ENCODE data around the gene CYSRT1. TPM values are rescaled to one million over a fixed set of nuclear protein-coding genes. Genes with fewer than 3 reads are reported as not detected.

Gene CYSRT1
- total RNA-seq, 1 donor from 2014 or later = 0.41 TPM

DNA sequence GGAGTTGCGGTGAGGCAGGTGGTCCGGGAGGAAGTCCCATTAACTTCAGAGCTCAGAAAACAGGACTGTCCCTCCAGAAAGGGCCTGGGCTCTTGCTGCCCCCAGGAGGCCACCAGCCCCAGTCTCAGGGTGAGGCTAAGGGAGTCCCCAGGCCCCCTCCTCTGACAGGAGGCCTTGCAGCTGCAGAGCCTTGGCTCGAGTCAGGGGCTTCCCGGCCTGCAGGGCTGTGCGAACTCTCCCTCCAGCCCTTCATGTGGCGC lies 22.9 kb downstream of the CYSRT1 start:
- Histone ChIP-seq H3K27ac (peak overlapping the region; percentile 63), H3K27me3 (no peaks in the 10 kb centered on the region), H3K36me3 (peaks cover 11% of the 10 kb centered on the region), H3K4me3 (no peak overlapping the region), H3K4me1 (peaks cover 19% of the 10 kb centered on the region), H3K9me3 (no peaks in the 10 kb centered on the region)
- TF ChIP-seq, protein P1, sequence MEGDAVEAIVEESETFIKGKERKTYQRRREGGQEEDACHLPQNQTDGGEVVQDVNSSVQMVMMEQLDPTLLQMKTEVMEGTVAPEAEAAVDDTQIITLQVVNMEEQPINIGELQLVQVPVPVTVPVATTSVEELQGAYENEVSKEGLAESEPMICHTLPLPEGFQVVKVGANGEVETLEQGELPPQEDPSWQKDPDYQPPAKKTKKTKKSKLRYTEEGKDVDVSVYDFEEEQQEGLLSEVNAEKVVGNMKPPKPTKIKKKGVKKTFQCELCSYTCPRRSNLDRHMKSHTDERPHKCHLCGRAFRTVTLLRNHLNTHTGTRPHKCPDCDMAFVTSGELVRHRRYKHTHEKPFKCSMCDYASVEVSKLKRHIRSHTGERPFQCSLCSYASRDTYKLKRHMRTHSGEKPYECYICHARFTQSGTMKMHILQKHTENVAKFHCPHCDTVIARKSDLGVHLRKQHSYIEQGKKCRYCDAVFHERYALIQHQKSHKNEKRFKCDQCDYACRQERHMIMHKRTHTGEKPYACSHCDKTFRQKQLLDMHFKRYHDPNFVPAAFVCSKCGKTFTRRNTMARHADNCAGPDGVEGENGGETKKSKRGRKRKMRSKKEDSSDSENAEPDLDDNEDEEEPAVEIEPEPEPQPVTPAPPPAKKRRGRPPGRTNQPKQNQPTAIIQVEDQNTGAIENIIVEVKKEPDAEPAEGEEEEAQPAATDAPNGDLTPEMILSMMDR (IDR thresholded peaks at IDR 0.05) = no peak
- ATAC-seq (no peak), DNase-seq (no peak)
- intact Hi-C loops (cut with DNase I) = no loop called here

DNA sequence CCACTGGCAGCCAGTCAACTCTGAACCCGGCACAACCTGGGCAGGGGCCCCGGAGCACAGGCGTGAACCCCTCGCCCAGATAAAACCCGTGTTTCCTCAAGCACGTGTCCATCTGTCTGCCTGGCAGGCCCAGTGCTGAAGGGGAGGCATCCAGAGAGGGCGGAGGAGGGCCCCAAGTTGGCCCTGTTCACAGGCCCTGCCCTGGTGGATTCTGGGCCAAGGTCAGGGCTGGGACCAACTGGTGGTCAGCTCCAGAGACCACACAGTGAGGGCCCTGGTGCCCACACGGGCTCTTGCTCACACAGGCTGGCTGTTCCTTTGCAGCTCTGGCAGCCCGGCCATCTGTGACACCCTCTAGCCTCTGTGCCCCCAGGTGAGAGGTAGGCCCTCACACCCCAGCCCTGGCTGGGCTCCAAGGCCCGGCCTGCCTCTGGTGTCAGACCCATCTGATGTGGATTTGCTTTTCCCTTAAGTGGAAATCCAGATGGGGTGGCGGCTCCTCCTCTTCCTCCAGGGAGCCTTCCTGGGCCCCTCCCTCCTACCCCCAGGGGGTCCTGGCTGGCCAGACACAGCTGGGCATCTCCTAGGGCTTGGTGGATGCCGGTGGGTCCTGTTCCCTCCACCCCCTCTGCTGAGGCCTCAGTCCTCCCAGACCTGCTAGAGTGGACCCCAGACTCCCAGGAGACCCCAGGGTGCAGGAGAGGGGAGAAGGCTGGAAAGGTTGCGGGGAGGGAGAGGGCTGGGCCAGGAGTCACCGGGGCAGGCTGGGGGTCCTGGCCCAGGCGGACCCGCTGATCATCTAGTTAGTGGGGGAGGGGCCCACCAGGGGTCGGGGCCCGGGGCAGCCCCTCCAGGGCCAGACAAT lies 25.6 kb downstream of the CYSRT1 start:
- Histone ChIP-seq H3K4me1 (peaks cover 12% of the 10 kb centered on the region), H3K27me3 (no peaks in the 10 kb centered on the region), H3K4me3 (no peak overlapping the region), H3K36me3 (no peaks in the 10 kb centered on the region), H3K27ac (no peak overlapping the region), H3K9me3 (no peaks in the 10 kb centered on the region)
- DNase-seq (no peak), ATAC-seq (no peak)
- intact Hi-C loops (cut with DNase I) = no loop called here
- TF ChIP-seq, protein P1 (IDR thresholded peaks at IDR 0.05) = no peak

DNA sequence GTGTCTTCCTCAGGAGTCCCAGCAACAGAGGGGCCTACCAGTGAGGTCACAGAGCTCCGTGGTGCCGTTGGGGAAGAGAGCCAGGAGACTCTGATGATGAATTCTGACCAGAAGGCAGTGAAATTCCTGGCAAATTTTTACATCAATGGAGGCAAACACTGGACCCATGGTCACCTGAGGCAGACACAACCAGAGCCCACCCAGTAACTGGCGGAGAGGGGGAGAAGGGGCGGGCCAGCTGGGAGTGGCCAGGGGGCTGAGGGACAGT lies 26.2 kb downstream of the CYSRT1 start, which contains the start of gene STPG3:
TSS of gene STPG3 (plus strand) at position 93 of the 268 bp plus-strand sequence. CDS start at position 94, 1 bp downstream.
- intact Hi-C loops (cut with DNase I) = no loop called here
- H3K4me3 ChIP-seq = no peak within 1 kb of the TSS
- H3K27me3 ChIP-seq = no peaks in the 10 kb centered on the region
- no peak for ATAC-seq
- no peak within 1 kb of the TSS for H3K27ac ChIP-seq
- DNase-seq = no peak
- TF ChIP-seq, protein P1 (IDR thresholded peaks at IDR 0.05) = no peak
- H3K36me3 ChIP-seq = no peaks in the 10 kb centered on the region
- H3K9me3 ChIP-seq = no peaks in the 10 kb centered on the region
- H3K4me1 ChIP-seq = peaks cover 15% of the 10 kb centered on the region

DNA sequence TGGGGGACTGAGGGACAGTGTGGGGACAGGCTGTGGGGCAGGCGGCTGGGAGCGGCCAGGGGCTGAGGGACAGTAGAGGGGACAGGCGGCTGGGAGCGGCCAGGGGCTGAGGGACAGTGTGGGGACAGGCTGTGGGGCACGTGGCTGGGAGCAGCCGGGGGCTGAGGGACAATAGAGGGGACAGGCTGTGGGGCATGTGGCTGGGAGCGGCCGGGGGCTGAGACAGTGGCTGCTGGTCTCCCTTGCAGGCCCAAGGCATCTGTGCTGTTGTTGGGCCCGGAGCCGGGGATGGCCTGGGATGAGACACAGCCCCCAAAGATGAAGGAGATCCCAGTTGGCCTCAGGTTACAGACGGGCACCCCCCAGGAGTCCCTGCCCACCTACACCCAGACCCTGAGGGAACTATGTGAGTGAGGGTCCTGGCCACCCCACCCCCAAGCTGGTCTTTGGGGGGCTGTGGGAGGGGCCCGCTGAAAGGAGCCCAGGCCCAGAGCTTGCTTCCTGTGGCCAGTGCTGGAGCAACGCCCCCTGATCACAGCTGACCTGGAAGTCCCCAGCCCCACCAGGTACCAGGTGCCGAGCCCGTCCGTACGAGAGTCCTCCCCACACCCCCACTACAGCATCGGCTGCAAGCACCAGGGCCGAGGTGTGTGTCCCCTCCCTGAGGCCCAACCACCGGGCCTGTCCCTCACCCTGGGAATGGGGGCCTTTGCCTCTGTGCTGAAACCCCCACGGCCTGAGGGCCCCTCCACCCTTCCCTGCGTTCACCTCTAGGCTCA lies 26.7 kb downstream of the CYSRT1 start:
- intact Hi-C loops (cut with DNase I) = no loop called here
- Histone ChIP-seq H3K9me3 (no peaks in the 10 kb centered on the region), H3K4me3 (no peak overlapping the region), H3K27ac (no peak overlapping the region), H3K36me3 (peaks cover 5% of the 10 kb centered on the region), H3K27me3 (no peaks in the 10 kb centered on the region), H3K4me1 (peaks cover 20% of the 10 kb centered on the region)
- no peak for DNase-seq
- TF ChIP-seq, protein P1 (IDR thresholded peaks at IDR 0.05) = no peak
- ATAC-seq = no peak

DNA sequence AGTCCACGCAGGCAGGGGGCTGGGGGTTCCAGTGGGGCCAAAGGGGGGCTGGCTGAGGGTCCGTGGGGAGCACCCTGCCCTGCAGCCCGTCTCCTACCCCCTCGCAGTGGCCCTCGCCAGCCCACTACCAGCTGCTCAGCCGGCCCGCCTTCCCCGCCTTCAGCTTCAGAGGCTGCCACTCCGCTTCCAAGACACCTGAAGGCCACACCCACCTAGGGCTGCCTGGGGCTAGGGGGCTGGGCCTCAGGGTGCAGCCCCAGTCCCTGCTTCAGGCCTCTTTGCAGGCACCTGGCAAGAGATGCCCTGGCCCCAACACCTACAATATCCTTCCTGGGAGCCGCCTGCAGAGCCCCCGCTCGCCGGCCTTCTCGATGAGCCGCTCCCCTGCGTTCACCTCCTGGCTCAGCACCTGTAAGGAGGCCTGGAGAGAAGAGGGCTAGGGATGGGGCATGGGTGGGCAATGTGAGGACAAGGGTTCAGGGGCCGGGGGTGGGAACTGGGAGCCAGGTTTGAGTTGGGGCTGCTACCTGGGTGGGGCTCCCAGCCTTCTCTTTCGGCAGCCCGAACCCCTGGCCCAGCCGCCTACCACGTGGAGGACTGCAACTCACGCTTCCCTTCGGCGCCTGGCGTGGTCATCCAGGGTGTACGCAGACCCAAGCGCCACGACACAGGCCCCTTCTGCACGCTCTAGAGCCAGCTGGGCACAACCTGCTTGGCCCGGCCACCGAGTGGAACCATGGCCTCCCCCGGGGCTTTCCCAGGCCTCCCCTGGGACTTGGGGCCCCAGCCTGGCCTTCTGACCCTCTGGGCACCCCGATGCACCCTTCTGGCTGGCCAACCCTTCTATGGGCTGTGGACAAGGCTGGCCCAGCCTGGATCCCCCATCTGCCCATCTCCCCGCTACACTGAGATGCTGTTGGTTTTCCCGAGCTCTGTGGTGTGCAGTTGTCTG lies 27.9 kb downstream of the CYSRT1 start:
- Histone ChIP-seq H3K4me3 (no peak overlapping the region), H3K36me3 (peaks cover 10% of the 10 kb centered on the region), H3K4me1 (peaks cover 16% of the 10 kb centered on the region), H3K27ac (no peak overlapping the region), H3K27me3 (no peaks in the 10 kb centered on the region), H3K9me3 (no peaks in the 10 kb centered on the region)
- intact Hi-C loops (cut with DNase I) = no loop called here
- TF ChIP-seq, protein P1 (IDR thresholded peaks at IDR 0.05) = no peak
- ATAC-seq (no peak), DNase-seq (no peak)
